Spinal cord (tissue), 10 donors: ENCODE results near the gene PPP2CA. TPM values are rescaled to one million over a fixed set of nuclear protein-coding genes. Genes with fewer than 3 reads are reported as not detected.
"Not testable (repeated sequence)": the region's sequence is repeated elsewhere in the genome, so short reads cannot be mapped to it uniquely, and the experiment has no call there.

ENCODE experiments used
- DNase-seq, 6 donors: peaks; one replicate each; pipeline versions ENCODE4 v3.0.0 to v3.0.0-alpha.2; 2013 to 2015; ENCODE audit warnings: low spot score in 6 of 6, low read depth in 4 of 6
- H3K27ac ChIP-seq: one replicate; pipeline ENCODE4 v1.5.1; 2013; ENCODE audit warnings: low read depth, low read length, control low read depth
- H3K27me3 ChIP-seq: one replicate; pipeline ENCODE4 v1.6.1; 2013; ENCODE audit warnings: low read length; ENCODE audit not compliant: control insufficient read depth, insufficient read depth
- H3K36me3 ChIP-seq: one replicate; pipeline ENCODE4 v1.6.1; 2013; ENCODE audit warnings: low read length; ENCODE audit not compliant: control insufficient read depth, insufficient read depth
- H3K4me1 ChIP-seq: one replicate; pipeline ENCODE4 v1.6.1; 2013; ENCODE audit warnings: low read length; ENCODE audit not compliant: control insufficient read depth, insufficient read depth
- H3K4me3 ChIP-seq: one replicate; pipeline ENCODE4 v1.5.1; 2013; ENCODE audit warnings: low read depth, low read length, control low read depth
- H3K9me3 ChIP-seq: one replicate; pipeline ENCODE4 v1.6.1; 2013; ENCODE audit warnings: low read length; ENCODE audit not compliant: control insufficient read depth, insufficient read depth
- WGBS: methylation state at CpG from one replicate; pipeline ENCODE4 v1.1.5; 2013; ENCODE audit warnings: missing lambda C conversion rate; ENCODE audit not compliant: insufficient coverage; 5-methylcytosine and 5-hydroxymethylcytosine counted together
- polyA plus RNA-seq, 2 donors: library from polyadenylated mRNA; unstranded; fragments of 120-200 nt; gene quantifications; one replicate each; pipeline ENCODE4 v1.2.1, GENCODE V29; 2013; ENCODE audit not compliant: insufficient read length in 2 of 2
- total RNA-seq, 2 donors: library from RNA; depleted of rRNA in 1 of 2; stranded (reverse); fragments of 120-200 nt in 1 of 2; fragments of >200 nt in 1 of 2; gene quantifications; one replicate each; pipeline versions ENCODE4 v1.2.3 to v1.2.4, GENCODE V29; 2013 to 2014
- donor health status: healthy.

The PPP2CA gene
- total and polyA plus RNA-seq, 4 donors: 94.1 to 325 (median 228) TPM

- Histone ChIP-seq H3K36me3 (no peaks in the 10 kb centered on the region), H3K4me1 (no peaks in the 10 kb centered on the region), H3K9me3 (no peaks in the 10 kb centered on the region), H3K27ac (no peak overlapping the region), H3K4me3 (no peak overlapping the region), H3K27me3 (no peaks in the 10 kb centered on the region)
- DNase-seq: no peak
- WGBS: 63% methylated on average over 1 of the region's 3 CpGs
Measured at GRCh38 chr5:134257176-134257575, 31.3 kb upstream of the PPP2CA start.

- Histone ChIP-seq H3K27me3 (no peaks in the 10 kb centered on the region), H3K36me3 (no peaks in the 10 kb centered on the region), H3K4me1 (no peaks in the 10 kb centered on the region), H3K27ac (no peak overlapping the region), H3K4me3 (no peak overlapping the region), H3K9me3 (no peaks in the 10 kb centered on the region)
- no peak for DNase-seq
- WGBS: 89% methylated on average over 1 of the region's 2 CpGs
Measured at GRCh38 chr5:134255418-134256150, 29.7 kb upstream of the PPP2CA start.

GRCh38 chr5:134253368-134254153, 27.7 kb upstream of the PPP2CA start:
- H3K36me3 ChIP-seq, H3K27me3 ChIP-seq, H3K4me3 ChIP-seq, H3K4me1 ChIP-seq, H3K9me3 ChIP-seq, H3K27ac ChIP-seq, DNase-seq: not testable (repeated sequence)
- WGBS: 86% methylated on average over 6 of the region's 8 CpGs

- DNase-seq: no peak
- Histone ChIP-seq H3K4me3 (no peak overlapping the region), H3K4me1 (no peaks in the 10 kb centered on the region), H3K27ac (no peak overlapping the region), H3K9me3 (no peaks in the 10 kb centered on the region), H3K36me3 (no peaks in the 10 kb centered on the region), H3K27me3 (no peaks in the 10 kb centered on the region)
- 66% methylated on average over 3 of the region's 5 CpGs for WGBS
Measured at GRCh38 chr5:134252671-134253070, 26.8 kb upstream of the PPP2CA start.

GRCh38 chr5:134250949-134251348, 25.1 kb upstream of the PPP2CA start:
- no peak for DNase-seq
- no peak overlapping the region for H3K4me3 ChIP-seq
- H3K27ac ChIP-seq: no peak overlapping the region
- WGBS: no CpG with 5 or more reads among the region's 3 CpGs
- no peaks in the 10 kb centered on the region for H3K4me1 ChIP-seq
- H3K9me3 ChIP-seq: no peaks in the 10 kb centered on the region
- no peaks in the 10 kb centered on the region for H3K27me3 ChIP-seq
- no peaks in the 10 kb centered on the region for H3K36me3 ChIP-seq

GRCh38 chr5:134249469-134250379, 23.9 kb upstream of the PPP2CA start:
- peaks cover 4% of the 10 kb centered on the region for H3K4me1 ChIP-seq
- no peaks in the 10 kb centered on the region for H3K9me3 ChIP-seq
- no peak overlapping the region for H3K4me3 ChIP-seq
- 87% methylated on average over 11 of the region's 15 CpGs for WGBS
- H3K27me3 ChIP-seq: no peaks in the 10 kb centered on the region
- no peaks in the 10 kb centered on the region for H3K36me3 ChIP-seq
- DNase-seq: no peak
- no peak overlapping the region for H3K27ac ChIP-seq

GRCh38 chr5:134248256-134248655, 22.4 kb upstream of the PPP2CA start:
- H3K9me3 ChIP-seq: no peaks in the 10 kb centered on the region
- 100% methylated on average over 2 of the region's 3 CpGs for WGBS
- H3K36me3 ChIP-seq: no peaks in the 10 kb centered on the region
- peaks cover 7% of the 10 kb centered on the region for H3K4me1 ChIP-seq
- DNase-seq: no peak
- no peaks in the 10 kb centered on the region for H3K27me3 ChIP-seq
- H3K4me3 ChIP-seq: no peak overlapping the region
- H3K27ac ChIP-seq: no peak overlapping the region

GRCh38 chr5:134247428-134248224, 21.8 kb upstream of the PPP2CA start:
- 38% methylated on average over 3 of the region's 6 CpGs for WGBS
- peak in 1 of 6 donors; percentile 65 for DNase-seq
- Histone ChIP-seq H3K4me3 (no peak overlapping the region), H3K36me3 (no peaks in the 10 kb centered on the region), H3K4me1 (peaks cover 7% of the 10 kb centered on the region), H3K27ac (no peak overlapping the region), H3K27me3 (no peaks in the 10 kb centered on the region), H3K9me3 (no peaks in the 10 kb centered on the region)
